ENCODE data around the gene HS3ST6. TPM values are rescaled to one million over a fixed set of nuclear protein-coding genes. Genes with fewer than 3 reads are reported as not detected.
A peak's percentile ranks its signal among the peaks of the same experiment; 100 is the strongest.

Gene HS3ST6
- total and polyA plus RNA-seq, 2 of the 13 experiments (the other 11 are each of a cell fraction or from before 2014, with no cell fraction given), result not detected

DNA sequence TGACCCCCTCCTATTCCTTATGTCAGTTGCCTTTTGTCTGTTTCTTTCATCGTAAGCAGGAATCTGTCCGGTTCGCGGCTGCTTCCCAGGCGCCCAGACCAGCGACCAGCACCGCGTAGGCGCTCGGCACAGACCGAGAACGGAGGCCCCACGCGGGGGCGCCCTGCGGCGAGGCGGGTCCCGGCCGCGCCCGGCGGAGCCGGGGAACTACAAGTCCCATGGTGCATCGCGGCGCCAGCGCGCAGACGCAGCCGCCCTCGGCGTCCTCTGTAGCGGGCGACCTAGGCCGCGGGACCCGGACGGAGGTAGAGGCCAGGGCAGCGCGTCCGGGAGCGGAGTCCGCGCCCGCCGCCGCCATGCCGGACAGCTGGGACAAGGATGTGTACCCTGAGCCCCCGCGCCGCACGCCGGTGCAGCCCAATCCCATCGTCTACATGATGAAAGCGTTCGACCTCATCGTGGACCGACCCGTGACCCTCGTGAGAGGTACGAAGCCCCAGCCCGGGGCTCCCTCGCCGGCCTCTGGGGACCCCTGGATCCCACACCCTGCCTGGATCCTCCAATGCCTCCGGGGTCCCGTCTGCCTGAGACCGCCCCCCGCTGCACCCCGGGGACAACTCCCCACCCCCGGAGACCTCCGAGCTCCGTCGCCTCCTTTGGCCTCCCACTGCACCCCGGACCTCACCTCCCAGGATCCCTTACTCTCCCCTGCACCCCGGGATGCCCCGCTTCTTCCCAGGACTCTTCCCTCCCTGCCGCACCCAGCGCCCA is 41.2 kb upstream of the HS3ST6 start, which contains the start of gene NDUFB10 (continued):
- TF ChIP-seq POLR2A (IDR thresholded peaks at IDR 0.05; ENCODE audit: insufficient read depth in 1 of 2, low read depth in 2 of 2, low read length in 2 of 2) (peak; percentile 90 to 99), ZSCAN31 (CRISPR knock-in tag; IDR thresholded peaks at IDR 0.05; ENCODE audit: low read depth) (peak; percentile 92), ZNF3 (CRISPR knock-in tag; IDR thresholded peaks at IDR 0.05) (no peak), SMARCC2 (IDR thresholded peaks at IDR 0.05) (no peak), HES4 (CRISPR knock-in tag; IDR thresholded peaks at IDR 0.05; ENCODE audit: borderline replicate concordance) (peak; percentile 92), ZNF337 (CRISPR knock-in tag; IDR thresholded peaks at IDR 0.05; ENCODE audit: borderline replicate concordance, low read depth) (0 out of 2 replicates have a peak, but pooled peaks have one; percentile 44), BRD4 (CRISPR knock-in tag; IDR thresholded peaks at IDR 0.05) (peak; percentile 76; the same call in 1 of the 2 replicates), POLR2AphosphoS2 (IDR thresholded peaks at IDR 0.05; ENCODE audit: low read depth, low read length) (no peak), ZNF788 (CRISPR knock-in tag; IDR thresholded peaks at IDR 0.05; ENCODE audit: borderline replicate concordance) (peak; percentile 88; the same call in 1 of the 2 replicates), ATF5 (CRISPR knock-in tag; IDR thresholded peaks at IDR 0.05; ENCODE audit: low read depth) (0 out of 2 replicates have a peak, but pooled peaks have one; percentile 56), ZFP90 (CRISPR knock-in tag; IDR thresholded peaks at IDR 0.05; ENCODE audit: borderline replicate concordance) (no peak), ZNF331 (CRISPR knock-in tag; IDR thresholded peaks at IDR 0.05) (peak; percentile 69), RAD21 (CRISPR knock-in tag; IDR thresholded peaks at IDR 0.05) (peak; percentile 80), HOXA9 (CRISPR knock-in tag; IDR thresholded peaks at IDR 0.05; ENCODE audit: borderline replicate concordance) (peak; percentile 49; the same call in 1 of the 2 replicates), KDM5B (CRISPR knock-in tag; IDR thresholded peaks at IDR 0.05; ENCODE audit: borderline replicate concordance) (peak; percentile 83; the same call in 1 of the 2 replicates)
- TF ChIP-seq, protein P1, sequence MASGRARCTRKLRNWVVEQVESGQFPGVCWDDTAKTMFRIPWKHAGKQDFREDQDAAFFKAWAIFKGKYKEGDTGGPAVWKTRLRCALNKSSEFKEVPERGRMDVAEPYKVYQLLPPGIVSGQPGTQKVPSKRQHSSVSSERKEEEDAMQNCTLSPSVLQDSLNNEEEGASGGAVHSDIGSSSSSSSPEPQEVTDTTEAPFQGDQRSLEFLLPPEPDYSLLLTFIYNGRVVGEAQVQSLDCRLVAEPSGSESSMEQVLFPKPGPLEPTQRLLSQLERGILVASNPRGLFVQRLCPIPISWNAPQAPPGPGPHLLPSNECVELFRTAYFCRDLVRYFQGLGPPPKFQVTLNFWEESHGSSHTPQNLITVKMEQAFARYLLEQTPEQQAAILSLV (CRISPR knock-in tag; IDR thresholded peaks at IDR 0.05; ENCODE audit: borderline replicate concordance), result peak; percentile 88; the same call in 1 of the 2 replicates
- TF ChIP-seq, protein P2, sequence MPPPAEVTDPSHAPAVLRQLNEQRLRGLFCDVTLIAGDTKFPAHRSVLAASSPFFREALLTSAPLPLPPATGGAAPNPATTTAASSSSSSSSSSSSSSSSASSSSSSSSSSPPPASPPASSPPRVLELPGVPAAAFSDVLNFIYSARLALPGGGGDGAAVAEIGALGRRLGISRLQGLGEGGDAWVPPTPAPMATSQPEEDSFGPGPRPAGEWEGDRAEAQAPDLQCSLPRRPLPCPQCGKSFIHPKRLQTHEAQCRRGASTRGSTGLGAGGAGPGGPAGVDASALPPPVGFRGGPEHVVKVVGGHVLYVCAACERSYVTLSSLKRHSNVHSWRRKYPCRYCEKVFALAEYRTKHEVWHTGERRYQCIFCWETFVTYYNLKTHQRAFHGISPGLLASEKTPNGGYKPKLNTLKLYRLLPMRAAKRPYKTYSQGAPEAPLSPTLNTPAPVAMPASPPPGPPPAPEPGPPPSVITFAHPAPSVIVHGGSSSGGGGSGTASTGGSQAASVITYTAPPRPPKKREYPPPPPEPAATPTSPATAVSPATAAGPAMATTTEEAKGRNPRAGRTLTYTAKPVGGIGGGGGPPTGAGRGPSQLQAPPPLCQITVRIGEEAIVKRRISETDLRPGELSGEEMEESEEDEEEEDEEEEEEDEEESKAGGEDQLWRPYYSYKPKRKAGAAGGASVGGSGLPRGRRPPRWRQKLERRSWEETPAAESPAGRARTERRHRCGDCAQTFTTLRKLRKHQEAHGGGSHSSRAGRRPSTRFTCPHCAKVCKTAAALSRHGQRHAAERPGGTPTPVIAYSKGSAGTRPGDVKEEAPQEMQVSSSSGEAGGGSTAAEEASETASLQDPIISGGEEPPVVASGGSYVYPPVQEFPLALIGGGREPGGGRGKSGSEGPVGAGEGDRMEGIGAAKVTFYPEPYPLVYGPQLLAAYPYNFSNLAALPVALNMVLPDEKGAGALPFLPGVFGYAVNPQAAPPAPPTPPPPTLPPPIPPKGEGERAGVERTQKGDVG (CRISPR knock-in tag; IDR thresholded peaks at IDR 0.05; ENCODE audit: borderline replicate concordance), result no peak
- TF ChIP-seq, protein P3, sequence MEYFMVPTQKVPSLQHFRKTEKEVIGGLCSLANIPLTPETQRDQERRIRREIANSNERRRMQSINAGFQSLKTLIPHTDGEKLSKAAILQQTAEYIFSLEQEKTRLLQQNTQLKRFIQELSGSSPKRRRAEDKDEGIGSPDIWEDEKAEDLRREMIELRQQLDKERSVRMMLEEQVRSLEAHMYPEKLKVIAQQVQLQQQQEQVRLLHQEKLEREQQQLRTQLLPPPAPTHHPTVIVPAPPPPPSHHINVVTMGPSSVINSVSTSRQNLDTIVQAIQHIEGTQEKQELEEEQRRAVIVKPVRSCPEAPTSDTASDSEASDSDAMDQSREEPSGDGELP (IDR thresholded peaks at IDR 0.05; ENCODE audit: borderline replicate concordance, low read depth), result peak; percentile 74; the same call in 1 of the 2 replicates
- TF ChIP-seq, protein P4, sequence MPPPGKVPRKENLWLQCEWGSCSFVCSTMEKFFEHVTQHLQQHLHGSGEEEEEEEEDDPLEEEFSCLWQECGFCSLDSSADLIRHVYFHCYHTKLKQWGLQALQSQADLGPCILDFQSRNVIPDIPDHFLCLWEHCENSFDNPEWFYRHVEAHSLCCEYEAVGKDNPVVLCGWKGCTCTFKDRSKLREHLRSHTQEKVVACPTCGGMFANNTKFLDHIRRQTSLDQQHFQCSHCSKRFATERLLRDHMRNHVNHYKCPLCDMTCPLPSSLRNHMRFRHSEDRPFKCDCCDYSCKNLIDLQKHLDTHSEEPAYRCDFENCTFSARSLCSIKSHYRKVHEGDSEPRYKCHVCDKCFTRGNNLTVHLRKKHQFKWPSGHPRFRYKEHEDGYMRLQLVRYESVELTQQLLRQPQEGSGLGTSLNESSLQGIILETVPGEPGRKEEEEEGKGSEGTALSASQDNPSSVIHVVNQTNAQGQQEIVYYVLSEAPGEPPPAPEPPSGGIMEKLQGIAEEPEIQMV (CRISPR knock-in tag; IDR thresholded peaks at IDR 0.05; ENCODE audit: low read depth), result peak; percentile 87; the same call in 1 of the 2 replicates
